ENCODE results near the gene RNF34.
A peak's percentile ranks its signal among the peaks of the same experiment; 100 is the strongest.

RNF34 gene

DNA sequence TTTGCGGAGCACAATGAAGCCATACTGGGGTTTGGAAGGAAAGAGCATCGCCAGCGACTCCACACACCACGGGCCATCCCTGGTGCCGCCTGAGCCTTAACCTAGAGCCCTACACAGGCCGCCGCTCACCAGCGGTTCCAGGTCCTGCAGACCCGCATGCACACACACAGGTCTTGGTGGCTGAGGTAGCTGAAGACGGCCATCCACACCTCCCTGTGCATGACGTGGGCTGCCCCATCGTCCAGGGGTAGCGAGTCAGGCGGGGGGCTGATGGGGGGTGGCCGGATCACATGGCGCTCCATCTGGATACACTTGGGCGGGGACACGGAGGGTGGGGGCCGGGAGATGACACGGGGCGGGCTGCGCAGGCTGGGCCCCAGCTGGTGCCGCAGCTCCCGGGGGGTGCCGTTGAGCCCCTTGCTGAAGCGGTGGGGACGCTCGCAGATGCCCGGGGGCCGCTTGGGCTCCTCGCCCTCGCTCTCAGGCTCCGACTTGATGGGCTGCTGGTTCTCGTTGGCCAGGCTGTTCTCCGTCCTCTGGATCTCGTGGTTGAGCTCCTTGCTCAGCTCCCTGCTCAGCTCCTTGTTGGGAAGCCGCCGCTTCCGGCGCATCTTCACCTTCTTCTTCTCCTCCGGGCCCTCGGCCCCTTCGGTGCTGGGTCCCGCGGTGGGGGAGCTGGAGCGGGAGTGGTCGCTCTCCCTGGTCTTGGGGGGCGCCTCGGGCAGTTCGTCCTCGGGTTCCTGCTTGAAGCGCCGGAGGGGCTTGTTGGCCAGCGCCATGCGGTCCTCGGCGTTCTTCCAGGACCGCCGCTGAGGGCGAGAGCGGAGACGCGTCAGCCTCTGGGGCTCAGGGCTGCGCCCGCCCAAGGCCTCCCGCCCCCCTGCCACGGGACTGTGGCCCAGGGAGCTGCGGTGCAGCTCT, 42.4 kb downstream of the RNF34 start:
- Histone ChIP-seq H3K4me3 (ENCODE audit: low read depth in 1 of 2, low read length in 2 of 2) (no peak overlapping the region), H3K27me3 (ENCODE audit: low read depth, low read length) (no peaks in the 10 kb centered on the region), H3K9me3 (ENCODE audit: control insufficient read depth in 1 of 2, low read length in 2 of 2) (no peaks in the 10 kb centered on the region), H3K4me1 (ENCODE audit: control insufficient read depth in 1 of 2, insufficient read depth in 2 of 2, low read length in 2 of 2) (peaks cover 0 to 23% of the 10 kb centered on the region in 2 donors), H3K36me3 (ENCODE audit: control insufficient read depth in 1 of 2, insufficient read depth in 2 of 2, low read length in 2 of 2) (peaks cover 26 to 43% of the 10 kb centered on the region in 2 donors), H3K27ac (ENCODE audit: low read length) (no peak overlapping the region)

DNA sequence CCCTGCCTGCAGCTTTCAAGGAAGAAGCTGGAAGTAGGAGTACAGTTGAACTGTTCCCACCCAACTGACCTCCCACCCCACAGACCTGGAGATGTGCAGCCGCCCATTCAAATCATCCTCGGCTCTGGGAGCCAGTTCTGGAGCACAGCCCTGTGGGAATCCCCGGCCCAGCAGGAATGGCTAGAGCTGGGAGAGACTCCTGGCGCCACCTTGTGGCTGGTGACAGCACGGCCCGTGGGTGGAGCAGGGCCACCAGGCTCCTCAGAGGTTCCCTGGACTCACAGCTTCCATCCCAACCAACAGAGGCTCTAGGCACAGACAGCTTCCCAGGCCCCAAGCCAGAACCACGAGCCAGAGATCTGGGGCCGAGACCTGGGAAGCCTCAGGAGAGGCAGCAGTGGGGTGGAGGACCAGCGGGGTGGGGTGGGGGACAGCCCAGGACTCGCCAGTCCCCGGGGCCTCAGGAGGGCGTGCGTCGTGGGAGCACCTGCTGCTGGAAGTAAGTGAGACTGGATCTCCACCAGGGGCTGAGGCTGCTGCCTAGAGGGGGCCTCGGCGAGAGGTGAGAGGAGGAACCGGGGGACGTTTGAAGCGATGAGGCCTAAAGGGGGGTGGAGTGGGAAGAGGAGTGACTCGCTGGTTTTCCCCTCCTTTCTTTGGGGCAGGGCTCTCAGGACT, 43.4 kb downstream of the RNF34 start:
- no peaks in the 10 kb centered on the region for H3K27me3 ChIP-seq (ENCODE audit: low read depth, low read length)
- H3K36me3 ChIP-seq (ENCODE audit: control insufficient read depth in 1 of 2, insufficient read depth in 2 of 2, low read length in 2 of 2): peaks cover 19 to 36% of the 10 kb centered on the region in 2 donors
- H3K27ac ChIP-seq (ENCODE audit: low read length): no peak overlapping the region
- H3K9me3 ChIP-seq (ENCODE audit: control insufficient read depth in 1 of 2, low read length in 2 of 2): no peaks in the 10 kb centered on the region
- no peak overlapping the region for H3K4me3 ChIP-seq (ENCODE audit: low read depth in 1 of 2, low read length in 2 of 2)
- peaks cover 0 to 23% of the 10 kb centered on the region in 2 donors for H3K4me1 ChIP-seq (ENCODE audit: control insufficient read depth in 1 of 2, insufficient read depth in 2 of 2, low read length in 2 of 2)

DNA sequence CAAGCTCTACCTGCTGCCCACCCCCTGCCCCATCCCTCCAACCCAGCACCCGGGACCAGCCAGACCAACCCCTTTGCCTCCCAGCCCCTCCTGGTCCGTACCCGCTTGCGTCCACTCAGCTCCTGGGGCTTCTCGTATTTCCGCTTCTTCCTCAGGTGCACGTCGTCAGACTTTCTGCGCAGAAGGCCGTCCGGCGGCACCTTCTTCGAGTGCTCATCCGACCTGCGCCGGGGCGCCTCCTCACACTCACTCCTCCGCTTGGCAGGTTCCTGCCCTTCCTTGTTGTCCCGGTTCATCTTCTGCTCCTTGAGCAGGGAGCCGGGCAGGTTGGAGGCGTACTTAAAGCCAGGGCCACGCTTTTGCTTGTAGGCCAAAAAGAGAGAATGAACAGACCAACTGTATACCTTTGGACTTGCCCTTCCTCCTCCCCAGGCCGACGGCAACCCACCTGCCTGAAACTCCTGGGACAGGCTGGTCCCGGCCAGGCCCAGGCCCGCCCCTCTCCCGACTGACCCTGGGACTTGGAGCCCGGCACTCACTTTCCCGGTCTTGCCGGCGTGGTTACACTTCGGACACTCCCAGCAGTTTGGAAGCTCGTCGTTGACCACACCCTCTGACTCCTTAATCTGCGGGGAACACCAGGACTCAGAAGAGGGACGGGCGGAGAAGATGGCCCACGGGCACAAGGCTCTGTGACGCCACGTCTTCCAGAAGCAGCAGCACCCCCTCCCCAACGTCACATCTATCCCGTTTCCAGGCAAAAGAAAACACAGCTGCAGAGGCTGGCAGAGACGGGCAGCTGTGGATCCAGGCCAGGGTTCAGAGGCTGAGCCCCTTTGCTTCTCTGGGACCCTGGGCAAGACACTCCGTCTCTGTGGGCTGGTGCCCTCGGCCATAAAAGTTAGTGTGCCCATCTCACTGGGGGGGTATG, 44.3 kb downstream of the RNF34 start:
- Histone ChIP-seq H3K9me3 (ENCODE audit: control insufficient read depth in 1 of 2, low read length in 2 of 2) (no peaks in the 10 kb centered on the region), H3K27ac (ENCODE audit: low read length) (no peak overlapping the region), H3K27me3 (ENCODE audit: low read depth, low read length) (no peaks in the 10 kb centered on the region), H3K4me1 (ENCODE audit: control insufficient read depth in 1 of 2, insufficient read depth in 2 of 2, low read length in 2 of 2) (peaks cover 0 to 23% of the 10 kb centered on the region in 2 donors), H3K36me3 (ENCODE audit: control insufficient read depth in 1 of 2, insufficient read depth in 2 of 2, low read length in 2 of 2) (peaks cover 11 to 34% of the 10 kb centered on the region in 2 donors), H3K4me3 (ENCODE audit: low read depth in 1 of 2, low read length in 2 of 2) (no peak overlapping the region)

GRCh38 chr12:121444842-121445202, 44.9 kb downstream of the RNF34 start:
- no peaks in the 10 kb centered on the region for H3K27me3 ChIP-seq (ENCODE audit: low read depth, low read length)
- H3K36me3 ChIP-seq (ENCODE audit: control insufficient read depth in 1 of 2, insufficient read depth in 2 of 2, low read length in 2 of 2): peaks cover 7 to 29% of the 10 kb centered on the region in 2 donors
- H3K9me3 ChIP-seq (ENCODE audit: control insufficient read depth in 1 of 2, low read length in 2 of 2): no peaks in the 10 kb centered on the region
- H3K27ac ChIP-seq (ENCODE audit: low read length): no peak overlapping the region
- H3K4me1 ChIP-seq (ENCODE audit: control insufficient read depth in 1 of 2, insufficient read depth in 2 of 2, low read length in 2 of 2): peaks cover 0 to 23% of the 10 kb centered on the region in 2 donors
- no peak overlapping the region for H3K4me3 ChIP-seq (ENCODE audit: low read depth in 1 of 2, low read length in 2 of 2)

- Histone ChIP-seq H3K27ac (ENCODE audit: low read length) (no peak overlapping the region), H3K4me1 (ENCODE audit: control insufficient read depth in 1 of 2, insufficient read depth in 2 of 2, low read length in 2 of 2) (peaks cover 0 to 23% of the 10 kb centered on the region in 2 donors), H3K9me3 (ENCODE audit: control insufficient read depth in 1 of 2, low read length in 2 of 2) (no peaks in the 10 kb centered on the region), H3K36me3 (ENCODE audit: control insufficient read depth in 1 of 2, insufficient read depth in 2 of 2, low read length in 2 of 2) (peaks cover 3 to 10% of the 10 kb centered on the region in 2 donors), H3K4me3 (ENCODE audit: low read depth in 1 of 2, low read length in 2 of 2) (no peak overlapping the region), H3K27me3 (ENCODE audit: low read depth, low read length) (no peaks in the 10 kb centered on the region)
These were observed 46.8 kb downstream of the RNF34 start for GRCh38 chr12:121446750-121447149.

DNA sequence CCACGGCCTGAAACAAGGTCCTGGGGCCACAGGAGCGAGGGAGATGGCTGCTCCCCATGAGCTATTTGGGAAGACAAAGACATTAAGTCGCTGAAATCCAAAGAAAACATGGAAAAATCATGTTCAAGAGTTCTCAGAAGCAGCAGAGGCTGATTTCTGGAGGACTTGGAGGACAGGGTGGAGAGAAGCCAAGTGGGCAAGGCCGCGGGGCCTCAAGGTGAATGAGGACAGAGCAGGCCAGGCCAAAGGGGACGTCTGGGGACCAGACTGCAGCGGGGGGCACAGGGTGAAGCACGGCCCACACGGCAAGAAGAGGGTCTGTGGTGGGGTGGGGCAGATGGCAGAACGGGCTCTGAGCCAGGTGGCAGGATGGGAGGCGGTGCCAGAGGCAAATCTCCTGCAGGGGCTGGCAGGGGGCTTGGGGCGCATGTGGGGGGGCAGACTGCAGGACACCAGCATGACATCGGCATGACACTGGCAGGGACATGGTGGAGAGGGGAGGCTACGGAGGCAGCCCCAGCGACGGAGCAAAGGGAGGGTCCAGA, 48.9 kb downstream of the RNF34 start:
- Histone ChIP-seq H3K9me3 (ENCODE audit: control insufficient read depth in 1 of 2, low read length in 2 of 2) (no peaks in the 10 kb centered on the region), H3K4me3 (ENCODE audit: low read depth in 1 of 2, low read length in 2 of 2) (no peak overlapping the region), H3K27me3 (ENCODE audit: low read depth, low read length) (no peaks in the 10 kb centered on the region), H3K4me1 (ENCODE audit: control insufficient read depth in 1 of 2, insufficient read depth in 2 of 2, low read length in 2 of 2) (peaks cover 0 to 16% of the 10 kb centered on the region in 2 donors), H3K27ac (ENCODE audit: low read length) (no peak overlapping the region), H3K36me3 (ENCODE audit: control insufficient read depth in 1 of 2, insufficient read depth in 2 of 2, low read length in 2 of 2) (peaks cover 0 to 7% of the 10 kb centered on the region in 2 donors)

- peaks cover 0 to 7% of the 10 kb centered on the region in 2 donors for H3K4me1 ChIP-seq (ENCODE audit: control insufficient read depth in 1 of 2, insufficient read depth in 2 of 2, low read length in 2 of 2)
- peak overlapping the region; percentile 53 for H3K27ac ChIP-seq (ENCODE audit: low read length)
- no peaks in the 10 kb centered on the region for H3K9me3 ChIP-seq (ENCODE audit: control insufficient read depth in 1 of 2, low read length in 2 of 2)
- peaks cover 0 to 7% of the 10 kb centered on the region in 2 donors for H3K36me3 ChIP-seq (ENCODE audit: control insufficient read depth in 1 of 2, insufficient read depth in 2 of 2, low read length in 2 of 2)
- H3K4me3 ChIP-seq (ENCODE audit: low read depth in 1 of 2, low read length in 2 of 2): peak overlapping the region; percentile 28 to 30
- no peaks in the 10 kb centered on the region for H3K27me3 ChIP-seq (ENCODE audit: low read depth, low read length)
These were observed 52.0 kb downstream of the RNF34 start for GRCh38 chr12:121451961-121452339.

GRCh38 chr12:121452340-121452984, 52.5 kb downstream of the RNF34 start:
- peaks cover 0 to 7% of the 10 kb centered on the region in 2 donors for H3K4me1 ChIP-seq (ENCODE audit: control insufficient read depth in 1 of 2, insufficient read depth in 2 of 2, low read length in 2 of 2)
- peak overlapping the region; percentile 53 for H3K27ac ChIP-seq (ENCODE audit: low read length)
- H3K4me3 ChIP-seq (ENCODE audit: low read depth in 1 of 2, low read length in 2 of 2): peak overlapping the region; percentile 28 to 30
- no peaks in the 10 kb centered on the region for H3K27me3 ChIP-seq (ENCODE audit: low read depth, low read length)
- no peaks in the 10 kb centered on the region for H3K9me3 ChIP-seq (ENCODE audit: control insufficient read depth in 1 of 2, low read length in 2 of 2)
- H3K36me3 ChIP-seq (ENCODE audit: control insufficient read depth in 1 of 2, insufficient read depth in 2 of 2, low read length in 2 of 2): peaks cover 0 to 7% of the 10 kb centered on the region in 2 donors

GRCh38 chr12:121452985-121453360, 53.1 kb downstream of the RNF34 start:
- H3K4me3 ChIP-seq (ENCODE audit: low read depth in 1 of 2, low read length in 2 of 2): no peak overlapping the region
- H3K27ac ChIP-seq (ENCODE audit: low read length): no peak overlapping the region
- peaks cover 0 to 7% of the 10 kb centered on the region in 2 donors for H3K36me3 ChIP-seq (ENCODE audit: control insufficient read depth in 1 of 2, insufficient read depth in 2 of 2, low read length in 2 of 2)
- H3K4me1 ChIP-seq (ENCODE audit: control insufficient read depth in 1 of 2, insufficient read depth in 2 of 2, low read length in 2 of 2): peaks cover 0 to 7% of the 10 kb centered on the region in 2 donors
- H3K9me3 ChIP-seq (ENCODE audit: control insufficient read depth in 1 of 2, low read length in 2 of 2): no peaks in the 10 kb centered on the region
- no peaks in the 10 kb centered on the region for H3K27me3 ChIP-seq (ENCODE audit: low read depth, low read length)

DNA sequence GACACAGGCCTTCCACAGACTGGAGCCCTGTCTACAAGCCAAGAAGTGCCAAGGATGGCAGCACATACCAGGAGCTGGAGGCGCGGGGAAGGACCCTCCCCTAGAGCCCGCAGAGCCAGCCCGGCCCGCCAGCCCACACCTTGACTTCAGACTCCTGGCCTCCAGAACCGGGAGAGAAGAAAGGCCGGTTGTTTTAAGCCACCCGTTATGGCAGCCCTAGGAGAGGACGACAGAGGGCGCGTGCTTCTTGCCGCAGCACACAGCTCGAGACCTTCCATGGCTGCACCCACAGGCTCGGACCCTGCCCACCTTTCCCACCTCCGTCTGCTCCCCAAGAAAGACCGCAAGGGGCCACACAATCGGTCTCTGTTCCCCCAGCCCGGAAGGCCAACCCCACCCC, 53.7 kb downstream of the RNF34 start:
- H3K27ac ChIP-seq (ENCODE audit: low read length): no peak overlapping the region
- H3K36me3 ChIP-seq (ENCODE audit: control insufficient read depth in 1 of 2, insufficient read depth in 2 of 2, low read length in 2 of 2): peaks cover 0 to 7% of the 10 kb centered on the region in 2 donors
- H3K4me1 ChIP-seq (ENCODE audit: control insufficient read depth in 1 of 2, insufficient read depth in 2 of 2, low read length in 2 of 2): peaks cover 0 to 7% of the 10 kb centered on the region in 2 donors
- H3K27me3 ChIP-seq (ENCODE audit: low read depth, low read length): no peaks in the 10 kb centered on the region
- H3K9me3 ChIP-seq (ENCODE audit: control insufficient read depth in 1 of 2, low read length in 2 of 2): no peaks in the 10 kb centered on the region
- no peak overlapping the region for H3K4me3 ChIP-seq (ENCODE audit: low read depth in 1 of 2, low read length in 2 of 2)
